ENCODE measurements around the gene PLK5. TPM values are rescaled to one million over a fixed set of nuclear protein-coding genes. Genes with fewer than 3 reads are reported as not detected.

The PLK5 gene
- total RNA-seq, 1 experiment from 2014 or later, result not detected

DNA sequence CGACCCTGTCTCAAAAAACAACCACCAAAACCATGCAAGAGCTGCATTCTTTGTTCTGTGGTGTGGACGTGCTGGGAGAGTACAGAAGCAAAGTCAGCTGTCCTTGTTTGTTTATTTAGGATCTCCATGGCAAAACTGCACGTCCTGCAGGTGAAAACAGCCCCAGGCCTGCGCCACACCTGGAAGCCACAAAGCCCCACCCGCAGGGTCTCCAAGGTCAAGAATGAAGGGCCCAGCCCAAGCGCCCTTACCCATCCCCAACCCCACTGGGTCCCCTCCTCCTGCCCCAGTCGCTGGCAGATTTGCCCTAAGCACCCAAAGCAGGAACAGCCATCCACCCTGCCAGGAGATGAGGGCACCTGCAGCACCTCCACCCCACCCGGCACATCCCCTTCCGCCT, 58.3 kb downstream of the PLK5 start:
- ChIA-PET POLR2A (ENCODE audit: low non-redundant PET) (no interaction called here), CTCF (interaction anchor here (0.7 kb wide), 1 partner anchor 40 kb away, joined by 7 read pairs; no protein-coding TSS in a partner anchor)
- BruUV-seq (replicated peaks), result no TSS peak
- H3K4me3 ChIP-seq (ENCODE audit: low read depth, low read length, poor library complexity, severe bottlenecking), result no peak overlapping the region
- TF ChIP-seq EZH2 (IDR thresholded peaks at IDR 0.05; ENCODE audit: borderline replicate concordance, low read depth, low read length, poor library complexity, severe bottlenecking) (no peak), CTCF (conservative IDR thresholded peaks at IDR 0.05; ENCODE audit: low read depth, low read length) (no peak)
- intact Hi-C loops (cut with micrococcal nuclease; ENCODE audit: unreplicated experiment), result no loop called here
- H3K27ac ChIP-seq (ENCODE audit: low read depth, low read length, poor library complexity, severe bottlenecking), result no peak overlapping the region
- no peaks in the 10 kb centered on the region for H3K27me3 ChIP-seq (replicated peaks; ENCODE audit: insufficient read depth, low read depth, low read length, poor library complexity)
- DNase-seq (ENCODE audit: low spot score), result no peak
- peaks cover 70% of the 10 kb centered on the region for H3K36me3 ChIP-seq (ENCODE audit: insufficient read depth, low read length, poor library complexity, severe bottlenecking)
- H3K9me3 ChIP-seq (ENCODE audit: low read depth, low read length, poor library complexity, severe bottlenecking), result no peaks in the 10 kb centered on the region
- H3K4me1 ChIP-seq (ENCODE audit: insufficient read depth, low read length, poor library complexity, severe bottlenecking), result no peaks in the 10 kb centered on the region

DNA sequence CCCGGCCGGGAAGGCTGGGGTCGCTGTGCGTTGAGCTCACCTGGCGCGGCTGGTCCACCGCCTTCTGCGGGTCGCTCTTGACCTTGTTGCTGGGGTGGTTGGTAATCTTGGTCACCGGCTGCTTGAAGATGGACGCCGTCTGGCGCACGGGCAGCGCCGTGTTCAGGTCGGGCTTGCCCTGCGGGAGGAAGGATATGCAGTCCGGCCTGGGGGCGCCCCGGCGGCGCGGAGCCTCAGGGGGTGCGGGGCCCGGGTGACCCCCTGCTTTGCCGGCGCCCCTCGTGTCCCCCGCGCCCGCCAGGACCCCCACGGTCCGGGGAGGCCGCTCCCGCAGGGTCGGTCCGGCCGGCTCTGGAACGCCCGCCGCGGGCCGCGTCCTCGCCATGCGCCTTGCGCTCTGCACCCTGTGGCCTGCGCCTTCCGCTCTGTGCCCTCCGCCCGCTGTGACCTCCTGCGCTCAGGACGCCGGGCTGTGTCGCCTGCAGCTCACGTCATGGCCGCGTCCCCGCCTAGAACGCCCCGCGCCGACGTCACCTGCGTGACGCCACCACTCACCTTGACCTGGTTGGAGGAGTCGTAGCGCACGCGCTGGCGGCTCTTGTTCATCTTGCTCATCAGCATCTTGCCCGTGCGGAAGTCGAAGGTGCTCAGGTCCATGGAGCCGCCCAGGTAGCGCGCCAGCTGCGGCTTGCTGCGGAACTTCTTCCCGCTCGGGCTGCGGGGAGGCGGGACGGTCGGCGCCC, 60.8 kb downstream of the PLK5 start:
- POLR2A ChIA-PET (ENCODE audit: low non-redundant PET), result no interaction called here
- Histone ChIP-seq H3K4me3 (ENCODE audit: low read depth, low read length, poor library complexity, severe bottlenecking) (no peak overlapping the region), H3K27ac (ENCODE audit: low read depth, low read length, poor library complexity, severe bottlenecking) (no peak overlapping the region), H3K9me3 (ENCODE audit: low read depth, low read length, poor library complexity, severe bottlenecking) (no peaks in the 10 kb centered on the region), H3K27me3 (replicated peaks; ENCODE audit: insufficient read depth, low read depth, low read length, poor library complexity) (no peaks in the 10 kb centered on the region), H3K36me3 (ENCODE audit: insufficient read depth, low read length, poor library complexity, severe bottlenecking) (peaks cover 48% of the 10 kb centered on the region), H3K4me1 (ENCODE audit: insufficient read depth, low read length, poor library complexity, severe bottlenecking) (no peaks in the 10 kb centered on the region)
- BruUV-seq (replicated peaks), result no TSS peak
- no peak for TF ChIP-seq CTCF (conservative IDR thresholded peaks at IDR 0.05; ENCODE audit: low read depth, low read length)
- TF ChIP-seq EZH2 (IDR thresholded peaks at IDR 0.05; ENCODE audit: borderline replicate concordance, low read depth, low read length, poor library complexity, severe bottlenecking), result no peak
- intact Hi-C loops (cut with micrococcal nuclease; ENCODE audit: unreplicated experiment), result no loop called here
- CTCF ChIA-PET, result no interaction called here
- DNase-seq (ENCODE audit: low spot score), result no peak

GRCh38 chr19:1585243-1585580, 61.3 kb downstream of the PLK5 start:
- no peak for TF ChIP-seq CTCF (conservative IDR thresholded peaks at IDR 0.05; ENCODE audit: low read depth, low read length)
- TF ChIP-seq EZH2 (IDR thresholded peaks at IDR 0.05; ENCODE audit: borderline replicate concordance, low read depth, low read length, poor library complexity, severe bottlenecking), result no peak
- Histone ChIP-seq H3K4me3 (ENCODE audit: low read depth, low read length, poor library complexity, severe bottlenecking) (no peak overlapping the region), H3K27ac (ENCODE audit: low read depth, low read length, poor library complexity, severe bottlenecking) (no peak overlapping the region), H3K27me3 (replicated peaks; ENCODE audit: insufficient read depth, low read depth, low read length, poor library complexity) (no peaks in the 10 kb centered on the region), H3K9me3 (ENCODE audit: low read depth, low read length, poor library complexity, severe bottlenecking) (no peaks in the 10 kb centered on the region), H3K4me1 (ENCODE audit: insufficient read depth, low read length, poor library complexity, severe bottlenecking) (peaks cover 2% of the 10 kb centered on the region), H3K36me3 (ENCODE audit: insufficient read depth, low read length, poor library complexity, severe bottlenecking) (peaks cover 45% of the 10 kb centered on the region)
- no peak for DNase-seq (ENCODE audit: low spot score)
- CTCF ChIA-PET, result no interaction called here
- POLR2A ChIA-PET (ENCODE audit: low non-redundant PET), result no interaction called here
- intact Hi-C loops (cut with micrococcal nuclease; ENCODE audit: unreplicated experiment), result no loop called here
- BruUV-seq (replicated peaks), result no TSS peak

Other genes starting within 250 kb of the PLK5 start
- gene FAM174C, start 248.5 kb upstream of the PLK5 start, total RNA-seq (2021), result 69.4 and 88.6 TPM in 2 replicates
- gene EFNA2, start 238.2 kb upstream of the PLK5 start, total RNA-seq (2021), result 0.64 and 0.68 TPM in 2 replicates
- gene NDUFS7, start 140.2 kb upstream of the PLK5 start, total RNA-seq (2021), result 101 and 111 TPM in 2 replicates
- gene GAMT, start 122.5 kb upstream of the PLK5 start, total RNA-seq (2021), result 18.8 and 28.5 TPM in 2 replicates
- gene DAZAP1, start 116.5 kb upstream of the PLK5 start, total RNA-seq (2021), result 222 and 229 TPM in 2 replicates
- 1,685 and 1,696 TPM in 2 replicates for gene RPS15, start 85.7 kb upstream of the PLK5 start, total RNA-seq (2021)
- 1.3 and 1.9 TPM in 2 replicates for gene APC2, start 74.0 kb upstream of the PLK5 start, total RNA-seq (2021)
- gene C19orf25, start 44.9 kb upstream of the PLK5 start, total RNA-seq (2021), result 35.0 and 37.1 TPM in 2 replicates
- 7.2 and 11.1 TPM in 2 replicates for gene PCSK4, start 33.7 kb upstream of the PLK5 start, total RNA-seq (2021)
- 4.7 and 6.8 TPM in 2 replicates for gene REEP6, start 32.9 kb upstream of the PLK5 start, total RNA-seq (2021)
- 0.59 and 0.86 TPM in 2 replicates for gene ADAMTSL5, start 11.1 kb upstream of the PLK5 start, total RNA-seq (2021)
- gene MEX3D, start 44.2 kb downstream of the PLK5 start, total RNA-seq (2021), result 60.0 and 65.4 TPM in 2 replicates
- 138 and 139 TPM in 2 replicates for gene MBD3, start 68.8 kb downstream of the PLK5 start, total RNA-seq (2021)
- 256 and 258 TPM in 2 replicates for gene UQCR11, start 81.4 kb downstream of the PLK5 start, total RNA-seq (2021)
- gene TCF3, start 128.5 kb downstream of the PLK5 start, total RNA-seq (2021), result 333 and 361 TPM in 2 replicates
- not detected in 2 replicates for gene ONECUT3, start 229.4 kb downstream of the PLK5 start, total RNA-seq (2021)

Measured in A673 (cell line).